ENCODE measurements around the gene KIF19.

The KIF19 gene

GRCh38 chr17:74362810-74363498, 36.9 kb downstream of the KIF19 start:
- DNase-seq (ENCODE audit: low read depth): no peak
- no peak for TF ChIP-seq CTCF (IDR thresholded peaks at IDR 0.05; ENCODE audit: control insufficient read depth, insufficient read depth, low read depth, low read length, missing control alignments)
- no peak overlapping the region for H3K4me3 ChIP-seq (ENCODE audit: control insufficient read depth, low read depth, low read length)

- DNase-seq (ENCODE audit: low read depth): no peak
- H3K4me3 ChIP-seq (ENCODE audit: control insufficient read depth, low read depth, low read length): no peak within 1 kb of the TSS
- TF ChIP-seq CTCF (IDR thresholded peaks at IDR 0.05; ENCODE audit: control insufficient read depth, insufficient read depth, low read depth, low read length, missing control alignments): no peak
Measured at GRCh38 chr17:74367206-74367605, 41.2 kb downstream of the KIF19 start, which contains the start of gene GPR142. GPR142 (plus strand) TSS chr17:74367506; CDS start chr17:74369541, 2,035 bp downstream.

- no peak for DNase-seq (ENCODE audit: low read depth)
- peak; percentile 98 for TF ChIP-seq CTCF (IDR thresholded peaks at IDR 0.05; ENCODE audit: control insufficient read depth, insufficient read depth, low read depth, low read length, missing control alignments)
- H3K4me3 ChIP-seq (ENCODE audit: control insufficient read depth, low read depth, low read length): no peak overlapping the region
Measured at GRCh38 chr17:74368341-74369081, 42.5 kb downstream of the KIF19 start.

GRCh38 chr17:74369221-74369620, 43.2 kb downstream of the KIF19 start:
- no peak for DNase-seq (ENCODE audit: low read depth)
- no peak overlapping the region for H3K4me3 ChIP-seq (ENCODE audit: control insufficient read depth, low read depth, low read length)
- TF ChIP-seq CTCF (IDR thresholded peaks at IDR 0.05; ENCODE audit: control insufficient read depth, insufficient read depth, low read depth, low read length, missing control alignments): no peak

- no peak for DNase-seq (ENCODE audit: low read depth)
- no peak for TF ChIP-seq CTCF (IDR thresholded peaks at IDR 0.05; ENCODE audit: control insufficient read depth, insufficient read depth, low read depth, low read length, missing control alignments)
- H3K4me3 ChIP-seq (ENCODE audit: control insufficient read depth, low read depth, low read length): no peak overlapping the region
Measured at GRCh38 chr17:74369665-74370490, 43.9 kb downstream of the KIF19 start.

GRCh38 chr17:74371653-74372147, 45.7 kb downstream of the KIF19 start:
- DNase-seq (ENCODE audit: low read depth): no peak
- no peak overlapping the region for H3K4me3 ChIP-seq (ENCODE audit: control insufficient read depth, low read depth, low read length)
- TF ChIP-seq CTCF (IDR thresholded peaks at IDR 0.05; ENCODE audit: control insufficient read depth, insufficient read depth, low read depth, low read length, missing control alignments): no peak
